Tibial nerve (tissue), 4 donors: ENCODE data around the gene TMEM61.

Experiments used
- CTCF ChIP-seq, 5 experiments: fragments of 200-600 bp in 3 of 5; fragments of 450-650 bp in 2 of 5; sonication (generic) in 3 of 5; IDR thresholded peaks; one replicate each; pipeline ENCODE4 v1.5.1; 2016 to 2019; ENCODE audit warnings: antibody characterized with exemption in 5 of 5, mild to moderate bottlenecking in 3 of 5, moderate library complexity in 2 of 5
- EP300 ChIP-seq, 2 donors: sonication (generic); formaldehyde crosslinking; IDR thresholded peaks; one replicate each; pipeline ENCODE4 v1.6.1; 2017; ENCODE audit warnings: antibody characterized with exemption in 2 of 2, mild to moderate bottlenecking in 1 of 2
- POLR2A ChIP-seq, 2 donors: fragments of 450-650 bp; IDR thresholded peaks; one replicate each; pipeline ENCODE4 v1.6.1; 2017; ENCODE audit warnings: antibody characterized with exemption in 2 of 2, mild to moderate bottlenecking in 2 of 2, moderate library complexity in 2 of 2

GRCh38 chr1:54945393-54945936, 35.0 kb upstream of the TMEM61 start:
- no peak for TF ChIP-seq EP300 (IDR thresholded peaks at IDR 0.05)
- TF ChIP-seq CTCF (IDR thresholded peaks at IDR 0.05) = no peak
- TF ChIP-seq POLR2A (IDR thresholded peaks at IDR 0.05) = no peak
